Keratinocyte (primary cell): ENCODE measurements around the gene CEBPG. TPM values are rescaled to one million over a fixed set of nuclear protein-coding genes. Genes with fewer than 3 reads are reported as not detected.

Experiments
- DNase-seq: peaks from one replicate; pipeline ENCODE4 v3.0.0-alpha.2; 2011; ENCODE audit warnings: low read depth, missing footprints, low spot score
- FAIRE-seq: peaks from 2 replicates; lab custom pipeline; 2011; peaks lifted over from hg19 to GRCh38; lab: Jason Lieb, UNC
- H2AFZ ChIP-seq: 2 replicates; pipeline ENCODE4 v1.6.0; 2012; ENCODE audit warnings: low read length, control low read depth, inconsistent platforms; ENCODE audit not compliant: control insufficient read depth
- H3K27ac ChIP-seq: 2 replicates; pipeline ENCODE4 v1.5.1; 2011; ENCODE audit warnings: low read length; ENCODE audit not compliant: control insufficient read depth, insufficient read depth
- H3K27me3 ChIP-seq: 3 replicates; pipeline ENCODE4 v1.6.0; 2011; ENCODE audit warnings: low read length; ENCODE audit not compliant: control insufficient read depth, insufficient read depth; ENCODE audit errors: extremely low read depth
- H3K36me3 ChIP-seq, 2 experiments: 2 replicates in 1 of 2; 3 replicates in 1 of 2; pipeline ENCODE4 v1.5.1; 2011; ENCODE audit warnings: low read length in 2 of 2, mild to moderate bottlenecking in 1 of 2; ENCODE audit not compliant: control insufficient read depth in 2 of 2, insufficient read depth in 2 of 2; ENCODE audit errors: extremely low read depth in 1 of 2
- H3K4me1 ChIP-seq: 3 replicates; pipeline ENCODE4 v1.5.1; 2011; ENCODE audit warnings: low read length; ENCODE audit not compliant: control insufficient read depth, insufficient read depth; ENCODE audit errors: extremely low read depth
- H3K4me2 ChIP-seq: 3 replicates; pipeline ENCODE4 v1.6.0; 2011; ENCODE audit warnings: low read depth, low read length; ENCODE audit not compliant: control insufficient read depth, insufficient read depth; ENCODE audit errors: extremely low read depth
- H3K4me3 ChIP-seq, 3 experiments: fragments of 200-600 bp in 1 of 3; sonication (generic) in 1 of 3; 2 replicates in 2 of 3; 3 replicates in 1 of 3; pipeline ENCODE4 v1.5.1; 2011 to 2016; ENCODE audit warnings: low read length in 3 of 3, mild to moderate bottlenecking in 3 of 3, control low read depth in 2 of 3, inconsistent platforms in 1 of 3, low read depth in 1 of 3, mixed read lengths in 1 of 3, mixed run types in 1 of 3, moderate library complexity in 1 of 3; ENCODE audit not compliant: control insufficient read depth in 2 of 3, insufficient read depth in 2 of 3; ENCODE audit errors: extremely low read depth in 1 of 3
- H3K79me2 ChIP-seq: 2 replicates; pipeline ENCODE4 v1.6.0; 2012; ENCODE audit warnings: low read length; ENCODE audit not compliant: control insufficient read depth, insufficient read depth
- H3K9ac ChIP-seq: 3 replicates; pipeline ENCODE4 v1.6.0; 2011; ENCODE audit warnings: low read length; ENCODE audit not compliant: control insufficient read depth, insufficient read depth; ENCODE audit errors: extremely low read depth
- H3K9me1 ChIP-seq: 3 replicates; pipeline ENCODE4 v1.6.0; 2011; ENCODE audit warnings: low read length; ENCODE audit not compliant: control insufficient read depth, insufficient read depth; ENCODE audit errors: extremely low read depth
- H3K9me3 ChIP-seq: 2 replicates; pipeline ENCODE4 v1.5.1; 2012; ENCODE audit warnings: low read depth, low read length; ENCODE audit not compliant: control insufficient read depth
- H4K20me1 ChIP-seq: 3 replicates; pipeline ENCODE4 v1.6.0; 2011; ENCODE audit warnings: low read length; ENCODE audit not compliant: control insufficient read depth, insufficient read depth; ENCODE audit errors: extremely low read depth
- CTCF ChIP-seq, 3 experiments: IDR thresholded peaks in 1 of 3; conservative IDR thresholded peaks in 1 of 3; optimal IDR thresholded peaks in 1 of 3; 2 replicates in 2 of 3; 3 replicates in 1 of 3; pipeline versions ENCODE3 to v1.5.1; 2011; ENCODE audit warnings: low read length in 3 of 3, mild to moderate bottlenecking in 3 of 3, moderate library complexity in 2 of 3, control low read depth in 1 of 3, inconsistent platforms in 1 of 3; ENCODE audit not compliant: insufficient read depth in 2 of 3; ENCODE audit errors: extremely low read depth in 1 of 3
- EZH2 ChIP-seq: IDR thresholded peaks from one replicate; pipeline ENCODE4 v1.6.1; 2012; ENCODE audit warnings: inconsistent platforms, mild to moderate bottlenecking, low read length, moderate library complexity
- dilution Hi-C: fragments of 300-500 bp; cut with MboI; formaldehyde crosslinking; loops from one replicate; pipeline ENCODE4 v1.7.0; 2020; ENCODE audit warnings: low sequenced_read_pairs; ENCODE audit not compliant: extremely low pct_ligation_motif_present
- polyA plus RNA-seq, 5 experiments: library from polyadenylated mRNA; depleted of rRNA in 3 of 5; stranded (reverse) in 3 of 5; stranded (forward) in 1 of 5; unstranded in 1 of 5; fragments of >200 nt; gene quantifications; 1 replicate in 1 of 5; 2 replicates in 3 of 5; 3 replicates in 1 of 5; pipeline versions ENCODE4 v1.2.1 to v1.2.3, GENCODE V29; 2011 to 2012; ENCODE audit warnings: missing spikeins in 2 of 5, low read depth in 1 of 5, low replicate concordance in 1 of 5

The CEBPG gene
- polyA plus RNA-seq, 1 donor (not counting 4 experiments of a cell fraction or from before 2014, with no cell fraction given): 31.9 TPM

- DNase-seq: no peak
- Histone ChIP-seq H3K36me3 (no peaks in the 10 kb centered on the region), H2AFZ (no peak overlapping the region), H3K9me1 (no peaks in the 10 kb centered on the region), H3K9me3 (no peaks in the 10 kb centered on the region), H3K4me3 (no peak overlapping the region), H3K4me1 (no peaks in the 10 kb centered on the region), H3K9ac (no peak overlapping the region), H4K20me1 (no peaks in the 10 kb centered on the region), H3K27ac (no peak overlapping the region), H3K79me2 (no peaks in the 10 kb centered on the region), H3K4me2 (no peak overlapping the region), H3K27me3 (peaks cover 5% of the 10 kb centered on the region)
- dilution Hi-C loops: no loop called here
- TF ChIP-seq CTCF (optimal IDR thresholded peaks at IDR 0.05 in 1 of 3, IDR thresholded peaks at IDR 0.05 in 1 of 3, conservative IDR thresholded peaks at IDR 0.05 in 1 of 3; ENCODE audit: extremely low read depth in 1 of 3, insufficient read depth in 2 of 3, low read length in 3 of 3) (no peak), EZH2 (no peak)
- FAIRE-seq: no peak
Measured at GRCh38 chr19:33426621-33427361, 53.3 kb downstream of the CEBPG start.

- Histone ChIP-seq H3K9me3 (no peaks in the 10 kb centered on the region), H3K9ac (no peak overlapping the region), H3K4me2 (no peak overlapping the region), H3K4me3 (no peak overlapping the region), H3K27ac (no peak overlapping the region), H4K20me1 (no peaks in the 10 kb centered on the region), H3K27me3 (peaks cover 11% of the 10 kb centered on the region), H3K9me1 (no peaks in the 10 kb centered on the region), H2AFZ (no peak overlapping the region), H3K4me1 (no peaks in the 10 kb centered on the region), H3K36me3 (no peaks in the 10 kb centered on the region), H3K79me2 (no peaks in the 10 kb centered on the region)
- TF ChIP-seq CTCF (optimal IDR thresholded peaks at IDR 0.05 in 1 of 3, IDR thresholded peaks at IDR 0.05 in 1 of 3, conservative IDR thresholded peaks at IDR 0.05 in 1 of 3; ENCODE audit: extremely low read depth in 1 of 3, insufficient read depth in 2 of 3, low read length in 3 of 3) (no peak), EZH2 (no peak)
- DNase-seq (no peak), FAIRE-seq (no peak)
- dilution Hi-C loops: no loop called here
Measured at GRCh38 chr19:33427801-33428626, 54.5 kb downstream of the CEBPG start.
